NK-92 (cell line): ENCODE results near the gene PCLO.

Source experiments
- DNase-seq: peaks from one replicate; lab custom pipeline; 2025; ENCODE audit not compliant: unreplicated experiment; lab: John Stamatoyannopoulos, UW

Gene PCLO

DNA sequence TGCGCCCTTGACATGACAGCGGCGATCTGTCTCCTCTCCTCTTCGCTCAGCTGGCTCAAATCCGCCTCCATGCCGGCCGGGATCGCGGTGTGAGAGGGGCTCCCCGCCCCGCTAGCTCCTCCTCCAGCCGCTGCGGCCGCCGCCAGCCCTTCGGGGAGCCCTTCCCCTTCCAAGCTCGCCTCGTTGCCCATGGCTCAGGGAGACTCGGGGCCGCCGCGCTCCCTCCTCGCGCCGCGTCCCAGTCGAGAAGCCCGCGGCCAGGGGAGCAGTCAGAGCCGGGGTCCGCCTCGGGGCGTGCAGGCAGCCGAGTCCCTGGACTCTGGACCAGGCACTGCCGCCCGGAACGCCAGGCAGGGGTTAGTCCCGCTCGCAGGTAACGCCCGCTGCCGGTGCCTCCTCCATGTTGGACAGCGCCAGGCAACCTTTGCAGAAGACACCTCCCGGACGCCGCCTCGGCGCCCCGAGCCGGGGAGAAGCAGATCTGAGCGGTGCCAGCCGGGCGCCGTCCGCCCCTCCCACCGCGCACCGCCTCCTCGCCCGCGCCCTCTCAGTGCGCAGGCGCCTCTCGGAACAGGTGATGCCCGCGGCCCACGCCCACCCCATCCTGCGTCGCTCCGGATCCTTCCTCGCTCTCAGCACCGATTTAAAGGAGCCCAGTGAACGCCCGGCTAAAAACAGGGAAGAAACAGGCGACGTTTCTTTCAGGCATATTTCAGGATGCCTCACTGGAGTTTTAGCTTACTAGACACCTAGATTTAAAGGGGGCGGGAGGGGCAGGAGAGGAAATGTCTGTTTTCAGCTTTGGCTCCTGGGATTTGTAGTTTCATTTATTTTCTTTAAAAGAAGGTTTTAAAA, at the start of gene PCLO:
Gene PCLO (minus strand): TSS at position 483 of the 855 bp plus-strand sequence. CDS start 292 bp downstream, at position 191.
- no peak for DNase-seq

GRCh38 chr7:83211685-83212084, 49.0 kb upstream of the PCLO start:
- no peak for DNase-seq

DNA sequence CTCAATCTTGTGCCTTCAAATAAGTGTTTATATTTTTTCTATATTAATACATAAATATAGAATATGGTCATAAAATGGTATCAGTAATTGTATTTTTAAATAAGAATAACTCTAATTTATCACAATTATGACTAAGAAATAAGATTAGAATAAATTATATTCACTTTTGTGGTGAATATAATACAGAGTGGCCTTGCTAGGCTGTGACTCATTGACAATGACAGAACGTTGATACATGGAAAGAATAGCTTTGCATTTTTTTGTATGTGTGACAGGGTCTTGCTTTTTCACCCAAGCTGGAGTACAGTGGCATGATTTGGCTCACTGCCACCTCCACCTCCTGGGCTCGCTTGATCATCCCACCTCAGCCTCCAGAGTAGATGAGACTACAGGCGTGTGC, 47.8 kb upstream of the PCLO start:
- no peak for DNase-seq

GRCh38 chr7:83204715-83205114, 42.0 kb upstream of the PCLO start:
- DNase-seq, result no peak

GRCh38 chr7:83201355-83201754, 38.7 kb upstream of the PCLO start:
- no peak for DNase-seq

DNA sequence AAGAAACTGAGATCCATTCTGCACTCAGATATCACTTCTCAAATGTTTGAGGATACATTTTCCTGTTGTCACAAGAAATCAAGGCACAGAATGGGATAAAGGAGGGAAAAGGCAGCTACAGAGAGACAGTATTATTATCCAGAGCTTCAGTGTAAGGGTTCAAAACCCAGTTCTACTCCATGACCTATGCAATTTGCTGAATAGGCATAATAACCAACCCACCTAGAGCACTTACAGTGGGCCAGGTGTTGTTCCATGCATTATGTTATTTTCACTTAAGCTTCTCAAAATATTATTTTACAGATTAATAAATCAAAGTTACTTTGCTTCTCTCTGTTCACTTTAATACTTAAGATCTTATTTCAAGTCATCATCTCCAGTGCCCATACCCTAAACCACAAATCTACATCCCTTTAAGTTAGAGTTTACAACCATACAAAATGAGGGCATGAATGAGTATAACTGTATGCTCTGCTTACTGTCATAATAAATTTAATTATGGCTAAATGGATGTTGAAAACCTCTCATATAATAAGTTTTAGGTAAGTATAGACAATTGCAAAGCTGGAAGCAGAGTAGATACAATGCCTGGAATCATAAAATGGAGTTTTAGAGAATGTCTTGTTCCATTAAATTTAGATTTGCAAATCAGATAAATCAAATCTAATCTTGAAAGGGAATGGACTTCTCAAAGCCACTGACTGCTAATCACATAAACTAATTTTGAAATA, 28.1 kb upstream of the PCLO start:
- no peak for DNase-seq

GRCh38 chr7:83178796-83179195, 16.1 kb upstream of the PCLO start:
- no peak for DNase-seq

- no peak for DNase-seq
Observed at GRCh38 chr7:83178066-83178465, 15.4 kb upstream of the PCLO start.

- DNase-seq, result no peak
Observed at GRCh38 chr7:83173664-83174063, 11.0 kb upstream of the PCLO start.

DNA sequence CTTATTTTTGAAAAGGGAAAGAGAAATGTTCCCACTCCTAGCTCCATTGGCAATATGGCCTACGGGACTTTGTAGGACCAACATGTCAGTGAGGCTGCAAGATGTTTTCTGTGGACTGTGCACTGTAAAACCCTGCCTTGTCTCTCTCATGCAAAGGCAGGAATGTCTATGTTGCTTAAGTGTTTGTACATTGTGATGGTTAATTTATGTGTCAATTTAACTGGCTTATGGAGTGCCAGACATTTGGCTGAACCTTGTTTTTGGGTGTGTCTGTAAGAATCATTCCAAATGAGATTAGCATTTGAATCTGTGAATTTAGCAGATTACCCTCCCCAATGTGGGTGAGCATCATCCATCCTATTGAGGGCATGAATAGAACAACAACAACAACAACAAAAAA, 4.1 kb upstream of the PCLO start:
- no peak for DNase-seq

DNA sequence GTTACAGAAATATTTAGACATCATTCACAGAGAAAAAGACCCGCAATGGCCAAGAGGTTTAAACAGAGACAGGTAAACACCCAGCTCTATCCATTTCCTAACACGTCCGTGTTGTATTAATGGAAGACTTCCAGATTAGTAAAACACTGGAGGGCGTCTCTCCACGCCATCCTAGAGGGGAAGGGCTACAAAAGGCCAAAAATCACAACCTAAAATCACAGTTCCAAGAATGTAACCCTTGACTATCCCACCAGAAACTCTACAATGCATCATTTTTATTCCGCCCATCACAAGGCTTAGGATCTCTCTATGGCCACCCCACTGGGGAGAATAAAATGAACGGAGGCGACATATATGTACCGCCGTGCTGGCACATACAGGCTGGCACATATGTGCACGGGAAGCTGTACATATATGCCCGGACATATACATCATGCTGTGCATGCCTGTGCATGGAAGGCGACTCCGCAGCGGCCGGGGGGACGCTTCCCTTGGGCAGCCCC, 734 bp downstream of the PCLO start:
- DNase-seq, result no peak

- DNase-seq, result no peak
Observed at GRCh38 chr7:83161186-83161585, 1.5 kb downstream of the PCLO start.

DNA sequence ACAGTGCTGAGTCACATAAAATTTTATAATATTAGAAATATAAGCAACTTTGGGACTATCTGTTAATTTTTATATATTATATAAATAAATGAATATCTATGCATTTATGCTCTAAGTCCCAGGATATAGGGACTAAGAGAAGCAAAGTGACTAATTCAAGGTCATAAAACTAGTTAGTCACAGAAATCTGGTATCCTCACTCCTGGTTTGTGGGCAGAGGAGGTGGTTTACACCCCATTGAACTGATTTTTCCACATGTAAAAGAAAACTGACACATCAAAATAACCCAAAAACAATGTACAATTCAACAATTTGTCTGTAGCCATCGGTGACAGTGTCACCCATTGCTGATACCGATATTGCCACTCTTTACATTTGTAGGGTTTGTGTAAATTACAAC, 3.0 kb downstream of the PCLO start:
- DNase-seq, result no peak

DNA sequence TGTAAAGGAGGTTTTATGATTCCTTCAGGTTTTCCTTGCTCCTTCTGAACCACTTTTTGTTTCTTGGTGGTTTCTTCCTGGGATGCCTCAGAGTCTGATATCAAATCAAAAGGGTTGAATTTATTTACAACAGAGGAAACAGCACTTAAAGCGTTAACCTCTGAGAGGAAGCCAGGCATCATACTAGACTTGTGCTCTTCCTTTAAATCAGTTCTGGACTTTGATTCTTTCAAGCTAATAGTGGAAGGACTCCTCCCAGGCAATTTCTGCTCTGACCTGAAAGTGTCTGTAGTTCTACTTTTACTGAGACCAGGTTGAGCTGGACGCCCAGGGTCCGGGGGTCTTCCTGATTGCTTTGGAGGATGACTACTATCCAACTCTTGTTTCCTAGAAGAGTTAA, 6.7 kb downstream of the PCLO start:
- DNase-seq, result no peak

GRCh38 chr7:83155407-83155806, 7.3 kb downstream of the PCLO start:
- no peak for DNase-seq

DNA sequence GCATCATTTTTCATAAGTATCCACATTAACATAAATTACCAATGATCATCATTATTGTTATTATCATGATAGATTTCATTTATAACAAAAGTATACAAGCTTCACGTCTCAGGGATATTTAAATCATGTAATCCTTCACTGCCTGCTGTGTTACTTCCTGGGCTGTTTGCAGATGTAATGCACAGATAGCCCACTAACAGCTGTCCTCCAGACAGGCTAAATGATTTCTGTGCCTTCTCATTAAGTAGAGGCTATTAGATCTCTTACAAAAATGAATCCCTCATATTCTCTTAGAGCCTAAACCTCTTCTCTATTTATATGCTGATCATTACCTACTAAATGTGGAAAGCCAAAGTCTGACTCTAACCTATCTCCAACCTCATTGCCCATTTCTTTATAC, 9.3 kb downstream of the PCLO start:
- no peak for DNase-seq

DNA sequence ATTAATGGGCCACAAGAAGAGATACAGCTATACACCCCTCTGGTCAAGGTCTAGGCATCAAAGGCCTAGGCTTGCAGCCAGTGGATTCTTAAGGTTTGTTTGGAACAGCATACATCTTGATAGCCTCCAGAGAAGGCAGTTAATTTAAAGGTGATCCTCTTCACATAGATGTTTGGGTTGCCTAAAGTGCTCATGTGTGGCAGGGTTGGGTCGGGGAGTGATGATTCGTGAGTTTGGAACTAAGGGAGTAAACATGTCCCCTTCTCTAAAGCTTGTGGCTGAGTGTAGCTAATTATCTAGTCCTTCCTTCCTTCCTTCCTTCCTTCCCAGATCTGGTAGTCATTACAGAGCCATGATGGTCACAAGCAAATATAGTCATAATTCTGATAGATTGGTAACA, 12.4 kb downstream of the PCLO start:
- DNase-seq, result no peak

DNA sequence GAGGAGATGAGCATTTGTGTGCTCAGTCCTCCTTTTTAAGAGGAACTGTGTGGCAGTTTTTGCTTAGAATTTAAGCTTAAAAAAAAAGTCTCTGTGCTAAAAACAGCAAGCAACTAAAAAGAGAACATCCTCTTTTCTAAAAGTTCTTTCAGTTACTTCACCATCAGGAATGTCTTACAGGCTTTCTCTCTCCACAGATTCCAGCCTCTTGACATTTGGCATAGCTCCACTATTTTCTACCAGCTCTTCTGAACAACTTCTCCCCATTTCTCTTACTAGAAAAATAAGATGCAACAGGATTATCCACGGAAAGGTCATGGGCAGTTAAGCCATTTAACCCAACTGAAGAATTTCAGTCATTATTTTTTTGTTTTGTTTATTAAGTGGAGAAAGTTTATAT, 13.2 kb downstream of the PCLO start:
- no peak for DNase-seq

DNA sequence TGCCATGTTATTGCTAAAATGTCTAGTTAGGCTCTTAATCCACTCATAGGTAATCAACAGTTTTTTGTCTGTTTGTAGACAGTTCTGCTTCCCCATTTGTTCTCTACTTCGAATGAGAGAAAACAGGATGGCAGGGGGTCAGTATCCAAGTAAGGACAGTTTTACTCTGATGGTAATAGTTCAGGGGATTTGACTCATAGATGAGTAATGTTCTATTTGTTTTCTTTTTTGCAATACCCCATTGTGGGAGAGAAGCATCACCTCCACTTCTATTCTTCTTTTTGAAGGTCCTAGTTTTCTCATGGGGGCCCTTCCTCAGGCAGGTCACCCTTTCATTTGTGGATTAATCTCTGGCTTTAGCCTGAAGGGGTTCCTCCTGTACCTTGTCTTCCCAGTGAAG, 13.9 kb downstream of the PCLO start:
- DNase-seq, result no peak

DNA sequence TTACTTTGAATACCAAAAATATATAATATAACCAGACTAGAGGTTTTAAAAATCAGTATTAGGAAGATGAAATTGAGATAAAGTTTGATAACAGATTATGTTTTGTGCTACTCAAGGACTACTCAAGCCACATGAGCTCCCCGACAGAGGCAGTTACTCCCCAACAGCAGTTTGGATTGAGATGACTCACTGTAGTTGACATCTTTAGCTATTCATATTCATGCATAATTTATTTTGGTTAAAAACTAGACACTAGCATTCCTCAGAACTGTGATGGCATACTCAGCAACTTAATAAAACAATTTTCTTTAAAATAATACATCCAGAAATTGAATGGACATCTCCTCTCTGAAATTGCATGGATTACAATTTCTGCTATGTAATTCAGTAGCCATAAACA, 19.6 kb downstream of the PCLO start:
- no peak for DNase-seq

- no peak for DNase-seq
Observed at GRCh38 chr7:83142365-83142764, 20.3 kb downstream of the PCLO start.

- DNase-seq, result no peak
Observed at GRCh38 chr7:83141927-83142326, 20.8 kb downstream of the PCLO start.
